H1 (cell line): ENCODE data around the gene SLC47A2.

Experiments
- CBX8 ChIP-seq: fragments of 300-800, 300-1000 bp; sonication (generic); IDR thresholded peaks from 2 replicates; pipeline ENCODE4 v1.7.1; 2016; ENCODE audit warnings: low read depth, low read length, borderline replicate concordance
- CTCF ChIP-seq, 3 experiments: IDR thresholded peaks; 1 replicate in 2 of 3; 2 replicates in 1 of 3; pipeline versions ENCODE4 v1.5.1 to v1.6.1; 2011; ENCODE audit warnings: low read length in 3 of 3, mild to moderate bottlenecking in 3 of 3, inconsistent platforms in 2 of 3, low read depth in 1 of 3, moderate library complexity in 1 of 3; ENCODE audit not compliant: insufficient read depth in 1 of 3; ENCODE audit errors: control extremely low read depth in 1 of 3
- GABPA ChIP-seq: IDR thresholded peaks from 2 replicates; pipeline ENCODE4 v1.6.1; 2011; ENCODE audit warnings: mild to moderate bottlenecking, low read length, moderate library complexity, borderline replicate concordance; ENCODE audit not compliant: insufficient read depth
- USF2 ChIP-seq: IDR thresholded peaks from 2 replicates; pipeline ENCODE4 v1.6.1; 2011; ENCODE audit warnings: low read length, improper control_type of control experiment
- YY1 ChIP-seq: IDR thresholded peaks from 2 replicates; pipeline ENCODE4 v1.6.1; 2011; ENCODE audit warnings: low read depth, mild to moderate bottlenecking, low read length

- peak; percentile 38; the same call in 1 of the 2 replicates for TF ChIP-seq GABPA
- peak; percentile 94 for TF ChIP-seq USF2
- no peak for TF ChIP-seq CBX8
- TF ChIP-seq CTCF (IDR thresholded peaks at IDR 0.05; ENCODE audit: control extremely low read depth in 1 of 3, insufficient read depth in 1 of 3, low read depth in 1 of 3, low read length in 3 of 3), result peak; percentile 11 to 31 (median 27)
- TF ChIP-seq YY1, result peak; percentile 74; the same call in 1 of the 2 replicates
Observed at GRCh38 chr17:19648475-19649273, 67.7 kb downstream of the SLC47A2 start, which contains the start of gene ALDH3A2.
